Measurements from ENCODE around the gene CFAP61. TPM values are rescaled to one million over a fixed set of nuclear protein-coding genes. Genes with fewer than 3 reads are reported as not detected.

CFAP61 gene
- total and polyA plus RNA-seq, 3 experiments from 2014 or later: not detected

DNA sequence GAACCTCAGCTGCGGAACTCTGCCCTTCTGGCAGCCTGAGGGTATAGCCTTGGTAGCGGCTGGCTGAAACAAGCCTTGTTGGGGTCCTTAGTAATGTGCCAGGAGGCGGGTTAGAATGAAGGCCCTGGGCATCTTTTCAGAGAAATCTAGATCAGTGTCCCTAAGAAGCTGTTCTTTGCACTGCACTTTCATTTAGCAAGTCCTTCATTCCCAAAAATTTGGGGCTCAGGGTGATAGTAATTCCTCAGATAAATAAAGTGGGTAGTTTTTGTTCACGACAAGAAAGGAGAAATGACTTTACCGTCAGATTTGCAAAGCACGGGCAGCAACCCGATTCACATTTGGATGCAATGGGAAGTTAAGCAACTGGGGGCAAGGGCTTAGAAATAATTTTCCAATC lies 318.8 kb downstream of the CFAP61 start:
- Mint-ChIP-seq H3K4me1 (peaks cover 6 to 14% (median 10%) of the 10 kb centered on the region in 3 donors), H3K9me3 (no peaks in the 10 kb centered on the region), H3K27ac (no peak overlapping the region), H3K36me3 (no peaks in the 10 kb centered on the region), H3K27me3 (peaks cover 36 to 57% of the 10 kb centered on the region in 2 donors), H3K4me3 (no peak overlapping the region)
- Histone ChIP-seq H3K36me3 (ENCODE audit: insufficient read depth, low read length) (no peaks in the 10 kb centered on the region), H3K9me3 (ENCODE audit: low read length) (no peaks in the 10 kb centered on the region), H3K27me3 (ENCODE audit: insufficient read depth, low read length, poor library complexity, severe bottlenecking) (peaks cover 8% of the 10 kb centered on the region), H3K27ac (ENCODE audit: low read depth, low read length) (no peak overlapping the region), H3K4me3 (ENCODE audit: low read length) (no peak overlapping the region), H3K4me1 (ENCODE audit: insufficient read depth, low read length) (no peaks in the 10 kb centered on the region)
- ChIA-PET POLR2A (no interaction called here), CTCF (no interaction called here)
- no peak for DNase-seq

GRCh38 chr20:20371681-20372080 lies 319.3 kb downstream of the CFAP61 start:
- H3K27ac Mint-ChIP-seq: no peak overlapping the region
- H3K36me3 Mint-ChIP-seq: no peaks in the 10 kb centered on the region
- Histone ChIP-seq H3K4me1 (ENCODE audit: insufficient read depth, low read length) (no peaks in the 10 kb centered on the region), H3K4me3 (ENCODE audit: low read length) (no peak overlapping the region), H3K9me3 (ENCODE audit: low read length) (no peaks in the 10 kb centered on the region), H3K27ac (ENCODE audit: low read depth, low read length) (no peak overlapping the region), H3K27me3 (ENCODE audit: insufficient read depth, low read length, poor library complexity, severe bottlenecking) (peaks cover 8% of the 10 kb centered on the region), H3K36me3 (ENCODE audit: insufficient read depth, low read length) (no peaks in the 10 kb centered on the region)
- DNase-seq: no peak
- ChIA-PET POLR2A (no interaction called here), CTCF (no interaction called here)
- peaks cover 32 to 55% of the 10 kb centered on the region in 2 donors for H3K27me3 Mint-ChIP-seq
- H3K9me3 Mint-ChIP-seq: no peaks in the 10 kb centered on the region
- H3K4me1 Mint-ChIP-seq: peaks cover 6 to 11% (median 7%) of the 10 kb centered on the region in 3 donors
- H3K4me3 Mint-ChIP-seq: no peak overlapping the region

DNA sequence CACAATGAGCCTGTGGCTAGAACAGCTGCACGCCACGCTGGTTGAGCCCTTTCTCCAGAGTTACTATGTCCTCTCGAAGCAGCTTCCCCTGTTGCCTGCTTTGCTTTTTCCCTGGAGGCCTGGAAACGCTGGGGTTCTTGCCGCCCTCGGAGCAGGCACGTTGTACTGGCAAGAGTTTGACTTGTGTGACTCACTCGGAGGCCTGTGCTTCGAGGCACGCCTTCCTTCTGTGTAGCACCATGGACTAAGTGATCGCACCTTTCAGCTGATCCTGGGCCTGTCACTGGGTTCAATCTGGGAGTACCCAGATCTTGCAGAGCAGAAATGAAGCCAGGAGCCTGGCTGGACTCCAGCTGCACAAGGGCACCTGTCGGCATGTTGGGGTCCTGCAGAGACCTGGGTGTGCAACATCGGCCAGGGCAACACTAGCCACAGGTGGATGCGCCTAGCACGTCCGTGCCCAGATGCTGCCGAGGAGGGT lies 320.8 kb downstream of the CFAP61 start:
- no peak overlapping the region for H3K4me3 Mint-ChIP-seq
- peaks cover 6 to 8% (median 6%) of the 10 kb centered on the region in 3 donors for H3K4me1 Mint-ChIP-seq
- peaks cover 31 to 52% of the 10 kb centered on the region in 2 donors for H3K27me3 Mint-ChIP-seq
- ChIA-PET POLR2A (no interaction called here), CTCF (no interaction called here)
- no peaks in the 10 kb centered on the region for H3K9me3 Mint-ChIP-seq
- Histone ChIP-seq H3K4me1 (ENCODE audit: insufficient read depth, low read length) (no peaks in the 10 kb centered on the region), H3K9me3 (ENCODE audit: low read length) (no peaks in the 10 kb centered on the region), H3K4me3 (ENCODE audit: low read length) (no peak overlapping the region), H3K36me3 (ENCODE audit: insufficient read depth, low read length) (no peaks in the 10 kb centered on the region), H3K27ac (ENCODE audit: low read depth, low read length) (no peak overlapping the region), H3K27me3 (ENCODE audit: insufficient read depth, low read length, poor library complexity, severe bottlenecking) (peaks cover 8% of the 10 kb centered on the region)
- no peaks in the 10 kb centered on the region for H3K36me3 Mint-ChIP-seq
- no peak for DNase-seq
- H3K27ac Mint-ChIP-seq: no peak overlapping the region

DNA sequence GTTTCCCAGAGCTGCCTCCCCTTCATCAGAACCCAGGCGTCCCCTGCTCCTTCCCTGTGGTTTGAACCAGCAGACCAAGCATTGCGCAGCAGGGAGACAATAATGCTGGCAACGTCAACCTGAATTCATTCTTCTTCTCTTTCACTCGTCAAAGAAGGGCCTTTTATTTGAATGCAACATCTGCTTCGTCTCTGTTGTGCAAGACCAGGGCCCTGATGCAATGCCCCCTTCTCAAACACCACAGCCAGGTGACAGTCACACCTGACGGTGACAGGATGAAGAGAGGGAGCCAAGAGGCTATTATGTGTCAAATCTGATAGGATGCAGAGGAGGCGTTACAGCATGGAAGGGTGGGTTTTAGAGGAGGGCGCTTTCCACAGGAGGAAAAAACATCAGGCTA lies 323.5 kb downstream of the CFAP61 start:
- Mint-ChIP-seq H3K27ac (no peak overlapping the region), H3K4me1 (no peaks in the 10 kb centered on the region), H3K27me3 (peaks cover 30 to 56% of the 10 kb centered on the region in 2 donors), H3K9me3 (no peaks in the 10 kb centered on the region), H3K36me3 (no peaks in the 10 kb centered on the region), H3K4me3 (no peak overlapping the region)
- no peak for DNase-seq
- peaks cover 8% of the 10 kb centered on the region for H3K27me3 ChIP-seq (ENCODE audit: insufficient read depth, low read length, poor library complexity, severe bottlenecking)
- H3K9me3 ChIP-seq (ENCODE audit: low read length): no peaks in the 10 kb centered on the region
- no peak overlapping the region for H3K4me3 ChIP-seq (ENCODE audit: low read length)
- no peak overlapping the region for H3K27ac ChIP-seq (ENCODE audit: low read depth, low read length)
- no peaks in the 10 kb centered on the region for H3K36me3 ChIP-seq (ENCODE audit: insufficient read depth, low read length)
- POLR2A ChIA-PET: no interaction called here
- CTCF ChIA-PET: interaction anchor here (1.2 kb wide), 1 partner anchor 9 kb away, joined by 3 read pairs; no protein-coding TSS in a partner anchor
- no peaks in the 10 kb centered on the region for H3K4me1 ChIP-seq (ENCODE audit: insufficient read depth, low read length)

DNA sequence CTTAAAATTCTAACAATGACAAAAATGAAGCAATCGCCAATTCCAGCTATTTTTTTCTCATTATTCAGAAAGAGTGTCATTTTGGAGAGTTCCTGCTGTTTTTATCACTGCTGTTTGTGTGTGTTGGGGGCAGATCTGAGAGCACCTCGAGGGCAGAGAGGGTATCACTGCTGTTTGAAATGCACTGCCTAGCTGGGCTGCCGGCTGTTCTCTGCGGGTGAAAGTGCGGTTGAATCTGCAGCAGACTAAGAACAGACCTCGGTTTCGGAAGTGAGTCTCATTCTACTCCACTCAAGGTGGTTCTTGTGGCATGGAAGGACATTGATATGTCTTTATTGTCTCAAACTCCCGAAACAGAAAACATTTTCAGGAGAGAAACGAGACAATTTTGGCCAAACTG lies 333.9 kb downstream of the CFAP61 start:
- Histone ChIP-seq H3K4me1 (ENCODE audit: insufficient read depth, low read length) (no peaks in the 10 kb centered on the region), H3K36me3 (ENCODE audit: insufficient read depth, low read length) (no peaks in the 10 kb centered on the region), H3K27me3 (ENCODE audit: insufficient read depth, low read length, poor library complexity, severe bottlenecking) (no peaks in the 10 kb centered on the region), H3K27ac (ENCODE audit: low read depth, low read length) (no peak overlapping the region), H3K4me3 (ENCODE audit: low read length) (no peak overlapping the region), H3K9me3 (ENCODE audit: low read length) (no peaks in the 10 kb centered on the region)
- peak overlapping the region in 1 of 8 donors; percentile 69 for H3K27ac Mint-ChIP-seq
- H3K9me3 Mint-ChIP-seq: peaks cover 0 to 2% (median 0%) of the 10 kb centered on the region in 5 donors
- peaks cover 0 to 6% (median 3%) of the 10 kb centered on the region in 3 donors for H3K36me3 Mint-ChIP-seq
- H3K4me1 Mint-ChIP-seq: no peaks in the 10 kb centered on the region
- no peak for DNase-seq
- H3K4me3 Mint-ChIP-seq: no peak overlapping the region
- POLR2A ChIA-PET: no interaction called here
- CTCF ChIA-PET: no interaction called here
- peaks cover 9 to 12% of the 10 kb centered on the region in 2 donors for H3K27me3 Mint-ChIP-seq

GRCh38 chr20:20390393-20390792 lies 338.1 kb downstream of the CFAP61 start:
- H3K36me3 ChIP-seq (ENCODE audit: insufficient read depth, low read length): no peaks in the 10 kb centered on the region
- no peak overlapping the region for H3K27ac ChIP-seq (ENCODE audit: low read depth, low read length)
- Mint-ChIP-seq H3K27ac (no peak overlapping the region), H3K4me1 (no peaks in the 10 kb centered on the region), H3K27me3 (peaks cover 0 to 1% of the 10 kb centered on the region in 2 donors), H3K9me3 (no peaks in the 10 kb centered on the region), H3K4me3 (no peak overlapping the region), H3K36me3 (peaks cover 0 to 39% (median 17%) of the 10 kb centered on the region in 3 donors)
- no peak overlapping the region for H3K4me3 ChIP-seq (ENCODE audit: low read length)
- POLR2A ChIA-PET: no interaction called here
- no peak for DNase-seq
- H3K4me1 ChIP-seq (ENCODE audit: insufficient read depth, low read length): no peaks in the 10 kb centered on the region
- CTCF ChIA-PET: no interaction called here
- no peaks in the 10 kb centered on the region for H3K9me3 ChIP-seq (ENCODE audit: low read length)
- H3K27me3 ChIP-seq (ENCODE audit: insufficient read depth, low read length, poor library complexity, severe bottlenecking): no peaks in the 10 kb centered on the region

DNA sequence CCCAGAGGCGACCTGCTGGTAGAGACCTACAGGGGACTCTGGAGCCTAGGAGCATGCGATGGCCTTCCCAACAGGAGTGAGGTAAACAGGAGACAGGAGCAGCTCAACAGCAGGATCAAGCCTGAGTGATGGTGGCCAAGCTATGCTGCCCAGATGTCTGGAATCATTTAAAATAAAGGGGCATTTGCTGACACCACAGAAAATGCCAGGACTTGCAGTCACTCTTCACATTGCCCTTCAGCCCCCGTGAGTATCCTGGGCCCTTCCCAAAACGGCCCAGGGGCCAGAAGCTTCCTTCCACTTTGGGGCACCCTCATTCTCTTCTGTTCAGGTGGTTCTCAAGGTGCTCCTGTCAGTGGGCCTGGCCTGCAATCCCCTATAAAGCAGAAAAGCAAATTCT lies 338.8 kb downstream of the CFAP61 start:
- POLR2A ChIA-PET: interaction anchor here (0.6 kb wide), 1 partner anchor 88 kb away, joined by 5 read pairs; no protein-coding TSS in a partner anchor
- CTCF ChIA-PET: no interaction called here
- H3K27me3 Mint-ChIP-seq: peaks cover 0 to 1% of the 10 kb centered on the region in 2 donors
- Histone ChIP-seq H3K27ac (ENCODE audit: low read depth, low read length) (no peak overlapping the region), H3K4me3 (ENCODE audit: low read length) (no peak overlapping the region), H3K9me3 (ENCODE audit: low read length) (no peaks in the 10 kb centered on the region), H3K27me3 (ENCODE audit: insufficient read depth, low read length, poor library complexity, severe bottlenecking) (no peaks in the 10 kb centered on the region), H3K36me3 (ENCODE audit: insufficient read depth, low read length) (no peaks in the 10 kb centered on the region), H3K4me1 (ENCODE audit: insufficient read depth, low read length) (no peaks in the 10 kb centered on the region)
- H3K4me1 Mint-ChIP-seq: no peaks in the 10 kb centered on the region
- DNase-seq: no peak
- H3K36me3 Mint-ChIP-seq: peaks cover 0 to 45% (median 17%) of the 10 kb centered on the region in 3 donors
- no peak overlapping the region for H3K4me3 Mint-ChIP-seq
- no peaks in the 10 kb centered on the region for H3K9me3 Mint-ChIP-seq
- peak overlapping the region in 1 of 8 donors; percentile 21 for H3K27ac Mint-ChIP-seq

DNA sequence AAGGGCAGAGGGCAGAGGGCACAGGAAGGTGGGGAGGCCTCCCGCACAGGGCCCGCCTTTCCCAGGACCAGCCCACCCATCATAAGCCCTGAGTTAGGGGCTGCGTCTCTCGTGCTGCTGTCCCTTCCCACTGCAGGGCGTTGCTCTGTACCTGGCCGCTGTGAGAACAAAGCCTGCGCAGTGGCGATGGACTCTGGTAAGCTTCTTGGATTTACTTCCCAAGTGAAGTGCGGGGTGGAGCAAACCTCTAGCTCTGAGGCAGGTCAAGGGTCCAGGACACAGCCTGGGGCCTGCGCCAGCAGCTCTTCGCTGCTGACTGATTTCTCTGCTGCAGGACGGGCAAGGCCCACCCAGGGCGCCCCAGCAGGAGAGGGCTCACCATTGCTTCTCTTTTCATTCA lies 339.4 kb downstream of the CFAP61 start:
- POLR2A ChIA-PET: no interaction called here
- Mint-ChIP-seq H3K4me1 (no peaks in the 10 kb centered on the region), H3K9me3 (no peaks in the 10 kb centered on the region), H3K27ac (peak overlapping the region in 1 of 8 donors; percentile 19), H3K27me3 (peaks cover 0 to 1% of the 10 kb centered on the region in 2 donors), H3K36me3 (peaks cover 0 to 50% (median 17%) of the 10 kb centered on the region in 3 donors), H3K4me3 (no peak overlapping the region)
- Histone ChIP-seq H3K4me3 (ENCODE audit: low read length) (no peak overlapping the region), H3K36me3 (ENCODE audit: insufficient read depth, low read length) (no peaks in the 10 kb centered on the region), H3K9me3 (ENCODE audit: low read length) (no peaks in the 10 kb centered on the region), H3K27ac (ENCODE audit: low read depth, low read length) (no peak overlapping the region), H3K4me1 (ENCODE audit: insufficient read depth, low read length) (no peaks in the 10 kb centered on the region), H3K27me3 (ENCODE audit: insufficient read depth, low read length, poor library complexity, severe bottlenecking) (no peaks in the 10 kb centered on the region)
- no peak for DNase-seq
- CTCF ChIA-PET: no interaction called here
